C4-2B (cell line): ENCODE data around the gene ZNF212.

ENCODE experiments used
- CTCF ChIP-seq: fragments of 450-650 bp; conservative IDR thresholded peaks from 2 replicates; pipeline ENCODE4 v1.5.1; 2017; ENCODE audit warnings: mild to moderate bottlenecking
- ZFX ChIP-seq: fragments of 450-650 bp; IDR thresholded peaks from 2 replicates; pipeline ENCODE4 v1.6.1; 2017

- TF ChIP-seq CTCF = no peak
- TF ChIP-seq ZFX = no peak
Observed at GRCh38 chr7:149289856-149290255, 50.4 kb downstream of the ZNF212 start.
